T1000 (cell line): ENCODE measurements around the gene STK33.
A peak's percentile ranks its signal among the peaks of the same experiment; 100 is the strongest.

Source experiments
- DNase-seq: peaks from one replicate; lab custom pipeline; 2025; ENCODE audit warnings: mixed read lengths; lab: John Stamatoyannopoulos, UW

The STK33 gene

GRCh38 chr11:8426076-8426475 is 168.0 kb downstream of the STK33 start:
- no peak for DNase-seq

- no peak for DNase-seq
Measured at GRCh38 chr11:8415195-8415594, 178.8 kb downstream of the STK33 start.

GRCh38 chr11:8408151-8408941 is 185.7 kb downstream of the STK33 start:
- DNase-seq, result peak; percentile 5

GRCh38 chr11:8403310-8403709 is 190.7 kb downstream of the STK33 start:
- no peak for DNase-seq

GRCh38 chr11:8392886-8393285 is 201.1 kb downstream of the STK33 start:
- no peak for DNase-seq

GRCh38 chr11:8392166-8392565 is 201.9 kb downstream of the STK33 start:
- no peak for DNase-seq

GRCh38 chr11:8390851-8391612 is 203.0 kb downstream of the STK33 start:
- no peak for DNase-seq

- no peak for DNase-seq
Measured at GRCh38 chr11:8389029-8389996, 204.7 kb downstream of the STK33 start.

GRCh38 chr11:8387693-8388092 is 206.3 kb downstream of the STK33 start:
- no peak for DNase-seq

- no peak for DNase-seq
Measured at GRCh38 chr11:8387141-8387540, 206.9 kb downstream of the STK33 start.

- DNase-seq, result no peak
Measured at GRCh38 chr11:8386134-8386864, 207.7 kb downstream of the STK33 start.

GRCh38 chr11:8384199-8384821 is 209.7 kb downstream of the STK33 start:
- DNase-seq, result no peak

GRCh38 chr11:8383627-8384026 is 210.4 kb downstream of the STK33 start:
- no peak for DNase-seq

GRCh38 chr11:8383227-8383626 is 210.8 kb downstream of the STK33 start:
- DNase-seq, result no peak

- peak; percentile 8 for DNase-seq
Measured at GRCh38 chr11:8382436-8383053, 211.5 kb downstream of the STK33 start.

GRCh38 chr11:8381871-8382396 is 212.1 kb downstream of the STK33 start:
- DNase-seq, result no peak

- DNase-seq, result no peak
Measured at GRCh38 chr11:8381343-8381742, 212.7 kb downstream of the STK33 start.

- no peak for DNase-seq
Measured at GRCh38 chr11:8375932-8376331, 218.1 kb downstream of the STK33 start.

- no peak for DNase-seq
Measured at GRCh38 chr11:8375460-8375859, 218.6 kb downstream of the STK33 start.

- no peak for DNase-seq
Measured at GRCh38 chr11:8374716-8375115, 219.3 kb downstream of the STK33 start.
